Skeletal muscle satellite cell (primary cell): ENCODE results near the gene MFAP3L.

Experiments
- H3K27me3 ChIP-seq: 2 replicates; pipeline ENCODE4 v1.7.0; 2013; ENCODE audit warnings: low read length; ENCODE audit not compliant: control insufficient read depth, insufficient read depth
- H3K36me3 ChIP-seq: 2 replicates; pipeline ENCODE4 v1.7.0; 2013; ENCODE audit warnings: mild to moderate bottlenecking, control low read depth, low read length; ENCODE audit not compliant: insufficient read depth
- H3K4me1 ChIP-seq: 2 replicates; pipeline ENCODE4 v1.7.0; 2013; ENCODE audit warnings: low read length; ENCODE audit not compliant: control insufficient read depth, insufficient read depth
- H3K4me2 ChIP-seq: 2 replicates; pipeline ENCODE4 v1.7.0; 2013; ENCODE audit warnings: mild to moderate bottlenecking, low read length
- H3K4me3 ChIP-seq: 2 replicates; pipeline ENCODE4 v1.7.0; 2013; ENCODE audit warnings: low read length
- H3K9ac ChIP-seq: 2 replicates; pipeline ENCODE4 v1.7.0; 2013; ENCODE audit warnings: mild to moderate bottlenecking, low read depth, low read length, moderate library complexity
- H3K9me3 ChIP-seq: replicated peaks from 2 replicates; pipeline ENCODE4 v1.7.0; 2013; ENCODE audit warnings: mild to moderate bottlenecking, control low read depth, low read length

Gene MFAP3L

GRCh38 chr4:170003071-170004070 lies 22.8 kb downstream of the MFAP3L start:
- Histone ChIP-seq H3K4me2 (no peak overlapping the region), H3K9me3 (no peaks in the 10 kb centered on the region), H3K36me3 (no peaks in the 10 kb centered on the region), H3K4me3 (no peak overlapping the region), H3K4me1 (peaks cover 18% of the 10 kb centered on the region), H3K9ac (no peak overlapping the region), H3K27me3 (no peaks in the 10 kb centered on the region)

GRCh38 chr4:170001745-170002267 lies 24.4 kb downstream of the MFAP3L start:
- no peak overlapping the region for H3K4me2 ChIP-seq
- H3K36me3 ChIP-seq = no peaks in the 10 kb centered on the region
- H3K9me3 ChIP-seq = no peaks in the 10 kb centered on the region
- peaks cover 18% of the 10 kb centered on the region for H3K4me1 ChIP-seq
- no peaks in the 10 kb centered on the region for H3K27me3 ChIP-seq
- H3K4me3 ChIP-seq = no peak overlapping the region
- no peak overlapping the region for H3K9ac ChIP-seq

GRCh38 chr4:170001011-170001744 lies 25.0 kb downstream of the MFAP3L start:
- Histone ChIP-seq H3K27me3 (no peaks in the 10 kb centered on the region), H3K4me3 (no peak overlapping the region), H3K36me3 (no peaks in the 10 kb centered on the region), H3K9me3 (no peaks in the 10 kb centered on the region), H3K4me2 (no peak overlapping the region), H3K4me1 (peaks cover 18% of the 10 kb centered on the region), H3K9ac (no peak overlapping the region)

- H3K4me3 ChIP-seq = no peak overlapping the region
- no peak overlapping the region for H3K4me2 ChIP-seq
- no peaks in the 10 kb centered on the region for H3K27me3 ChIP-seq
- H3K9me3 ChIP-seq = no peaks in the 10 kb centered on the region
- H3K9ac ChIP-seq = no peak overlapping the region
- H3K36me3 ChIP-seq = no peaks in the 10 kb centered on the region
- peaks cover 8% of the 10 kb centered on the region for H3K4me1 ChIP-seq
Measured at GRCh38 chr4:169999923-170000322, 26.3 kb downstream of the MFAP3L start.

- Histone ChIP-seq H3K4me3 (no peak overlapping the region), H3K4me1 (peaks cover 3% of the 10 kb centered on the region), H3K27me3 (no peaks in the 10 kb centered on the region), H3K36me3 (no peaks in the 10 kb centered on the region), H3K9ac (no peak overlapping the region), H3K9me3 (no peaks in the 10 kb centered on the region), H3K4me2 (no peak overlapping the region)
Measured at GRCh38 chr4:169998981-169999380, 27.2 kb downstream of the MFAP3L start.

- H3K36me3 ChIP-seq = no peaks in the 10 kb centered on the region
- H3K27me3 ChIP-seq = no peaks in the 10 kb centered on the region
- H3K9me3 ChIP-seq = no peaks in the 10 kb centered on the region
- H3K4me2 ChIP-seq = no peak overlapping the region
- no peak overlapping the region for H3K9ac ChIP-seq
- no peaks in the 10 kb centered on the region for H3K4me1 ChIP-seq
- no peak overlapping the region for H3K4me3 ChIP-seq
Measured at GRCh38 chr4:169996379-169997240, 29.6 kb downstream of the MFAP3L start.

- no peak overlapping the region for H3K4me3 ChIP-seq
Measured at GRCh38 chr4:169993531-169993930, 32.7 kb downstream of the MFAP3L start.

GRCh38 chr4:169988252-169988651 lies 37.9 kb downstream of the MFAP3L start:
- H3K9me3 ChIP-seq = no peaks in the 10 kb centered on the region
- no peaks in the 10 kb centered on the region for H3K27me3 ChIP-seq
- peaks cover 31% of the 10 kb centered on the region for H3K4me1 ChIP-seq
- H3K4me3 ChIP-seq = no peak overlapping the region
- H3K9ac ChIP-seq = no peak overlapping the region
- peak overlapping the region; percentile 48 for H3K4me2 ChIP-seq
- no peaks in the 10 kb centered on the region for H3K36me3 ChIP-seq

More at GRCh38 chr4:169993531-169993930, 32.7 kb downstream of the MFAP3L start:
- Histone ChIP-seq H3K9me3 (no peaks in the 10 kb centered on the region), H3K4me1 (peaks cover 13% of the 10 kb centered on the region), H3K4me2 (no peak overlapping the region), H3K27me3 (no peaks in the 10 kb centered on the region), H3K36me3 (no peaks in the 10 kb centered on the region), H3K9ac (no peak overlapping the region)

GRCh38 chr4:169987327-169988228 lies 38.6 kb downstream of the MFAP3L start:
- no peaks in the 10 kb centered on the region for H3K27me3 ChIP-seq
- H3K9me3 ChIP-seq = no peaks in the 10 kb centered on the region
- H3K4me1 ChIP-seq = peaks cover 31% of the 10 kb centered on the region
- H3K36me3 ChIP-seq = no peaks in the 10 kb centered on the region
- H3K4me3 ChIP-seq = no peak overlapping the region
- no peak overlapping the region for H3K9ac ChIP-seq
- H3K4me2 ChIP-seq = no peak overlapping the region

GRCh38 chr4:169986369-169986768 lies 39.8 kb downstream of the MFAP3L start:
- Histone ChIP-seq H3K27me3 (no peaks in the 10 kb centered on the region), H3K36me3 (no peaks in the 10 kb centered on the region), H3K4me2 (no peak overlapping the region), H3K9ac (no peak overlapping the region), H3K4me3 (no peak overlapping the region), H3K4me1 (peaks cover 31% of the 10 kb centered on the region), H3K9me3 (no peaks in the 10 kb centered on the region)
